DND-41 (cell line): ENCODE data around the gene ZSCAN2.

ENCODE experiments used
- ATAC-seq: fragments of 200-7000 bp; cut with Tn5 transposase; 3 replicates; pipeline ENCODE4 v1.9.1; 2021; ENCODE audit warnings: low read depth; ENCODE audit not compliant: insufficient read depth
- DNase-seq: peaks from one replicate; pipeline ENCODE4 v3.0.0-alpha.2; 2020
- H2AFZ ChIP-seq: 2 replicates; pipeline ENCODE4 v1.6.0; 2012; ENCODE audit warnings: low read depth, low read length
- H3K27ac ChIP-seq: 2 replicates; pipeline ENCODE4 v1.5.1; 2012; ENCODE audit warnings: low read length, inconsistent platforms
- H3K27me3 ChIP-seq: fragments of 200-600 bp; sonication (generic); 2 replicates; pipeline ENCODE4 v1.6.0; 2012; ENCODE audit warnings: low read length, mild to moderate bottlenecking, inconsistent platforms; ENCODE audit not compliant: insufficient read depth, poor library complexity
- H3K36me3 ChIP-seq: 2 replicates; pipeline ENCODE4 v1.5.1; 2012; ENCODE audit warnings: low read length, inconsistent platforms; ENCODE audit not compliant: insufficient read depth
- H3K4me1 ChIP-seq: 2 replicates; pipeline ENCODE4 v1.5.1; 2012; ENCODE audit warnings: mild to moderate bottlenecking, low read length; ENCODE audit not compliant: insufficient read depth
- H3K4me2 ChIP-seq: 2 replicates; pipeline ENCODE4 v1.6.0; 2012; ENCODE audit warnings: mild to moderate bottlenecking, moderate library complexity, low read length, inconsistent platforms; ENCODE audit not compliant: insufficient read depth
- H3K4me3 ChIP-seq, 2 experiments: fragments of 200-600 bp in 1 of 2; shearing (Covaris generic) in 1 of 2; 2 replicates each; pipeline ENCODE4 v1.5.1; 2012 to 2016; ENCODE audit warnings: inconsistent platforms in 2 of 2, low read length in 2 of 2, mild to moderate bottlenecking in 2 of 2, low read depth in 1 of 2, moderate library complexity in 1 of 2
- H3K79me2 ChIP-seq: 2 replicates; pipeline ENCODE4 v1.6.0; 2012; ENCODE audit warnings: low read length, inconsistent platforms; ENCODE audit not compliant: insufficient read depth
- H3K9ac ChIP-seq: 2 replicates; pipeline ENCODE4 v1.6.0; 2012; ENCODE audit warnings: low read depth, mild to moderate bottlenecking, inconsistent platforms, low read length, moderate library complexity
- H3K9me3 ChIP-seq: 2 replicates; pipeline ENCODE4 v1.5.1; 2012; ENCODE audit warnings: low read length, moderate library complexity, mild to moderate bottlenecking, inconsistent platforms; ENCODE audit not compliant: insufficient read depth, severe bottlenecking
- H4K20me1 ChIP-seq: 2 replicates; pipeline ENCODE4 v1.6.0; 2012; ENCODE audit warnings: low read length; ENCODE audit not compliant: insufficient read depth
- EZH2 ChIP-seq: IDR thresholded peaks from 3 replicates; pipeline ENCODE4 v1.6.1; 2012; ENCODE audit warnings: borderline replicate concordance, low read depth, mild to moderate bottlenecking, moderate library complexity, low read length, inconsistent platforms; ENCODE audit not compliant: severe bottlenecking
- TF ChIP-seq, protein P1 (sequence below): IDR thresholded peaks from 2 replicates; pipeline ENCODE4 v1.5.1; 2012; ENCODE audit warnings: borderline replicate concordance, low read length, moderate library complexity, mild to moderate bottlenecking; ENCODE audit not compliant: poor library complexity, severe bottlenecking; ENCODE audit errors: extremely low read depth

ZSCAN2 gene

DNA sequence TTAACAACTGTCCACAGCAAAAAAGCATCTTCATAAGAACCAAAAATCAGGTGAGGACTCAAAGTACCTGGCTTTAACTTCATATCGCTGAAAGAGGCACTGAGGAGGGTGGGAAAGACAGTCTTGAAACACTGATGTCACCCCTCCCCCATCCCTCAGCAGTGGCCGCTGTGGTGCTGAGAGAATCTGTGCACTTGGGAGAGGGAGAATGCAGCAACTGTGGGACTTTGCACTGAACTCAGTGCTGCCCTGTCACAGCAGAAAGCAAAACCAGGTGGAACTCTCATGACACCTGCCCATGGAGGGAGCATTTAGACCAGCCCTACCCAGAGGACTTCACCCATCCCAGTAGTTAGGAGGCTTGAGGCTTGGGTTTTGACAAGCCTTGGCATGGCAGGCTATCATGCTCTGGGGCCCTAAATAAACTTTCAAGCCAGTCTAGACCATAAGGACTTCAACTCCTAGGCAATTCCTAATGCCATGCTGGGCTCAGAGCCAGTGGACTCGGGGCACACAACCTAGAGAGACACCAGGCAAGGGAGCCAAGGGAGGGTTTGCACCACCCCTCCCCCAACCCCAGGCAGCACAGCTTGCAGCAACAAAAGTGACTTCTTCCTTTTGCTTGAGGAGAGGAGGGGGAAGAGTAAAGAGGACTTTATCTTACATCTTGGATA lies 6.1 kb upstream of the ZSCAN2 start:
- TF ChIP-seq, protein P1, sequence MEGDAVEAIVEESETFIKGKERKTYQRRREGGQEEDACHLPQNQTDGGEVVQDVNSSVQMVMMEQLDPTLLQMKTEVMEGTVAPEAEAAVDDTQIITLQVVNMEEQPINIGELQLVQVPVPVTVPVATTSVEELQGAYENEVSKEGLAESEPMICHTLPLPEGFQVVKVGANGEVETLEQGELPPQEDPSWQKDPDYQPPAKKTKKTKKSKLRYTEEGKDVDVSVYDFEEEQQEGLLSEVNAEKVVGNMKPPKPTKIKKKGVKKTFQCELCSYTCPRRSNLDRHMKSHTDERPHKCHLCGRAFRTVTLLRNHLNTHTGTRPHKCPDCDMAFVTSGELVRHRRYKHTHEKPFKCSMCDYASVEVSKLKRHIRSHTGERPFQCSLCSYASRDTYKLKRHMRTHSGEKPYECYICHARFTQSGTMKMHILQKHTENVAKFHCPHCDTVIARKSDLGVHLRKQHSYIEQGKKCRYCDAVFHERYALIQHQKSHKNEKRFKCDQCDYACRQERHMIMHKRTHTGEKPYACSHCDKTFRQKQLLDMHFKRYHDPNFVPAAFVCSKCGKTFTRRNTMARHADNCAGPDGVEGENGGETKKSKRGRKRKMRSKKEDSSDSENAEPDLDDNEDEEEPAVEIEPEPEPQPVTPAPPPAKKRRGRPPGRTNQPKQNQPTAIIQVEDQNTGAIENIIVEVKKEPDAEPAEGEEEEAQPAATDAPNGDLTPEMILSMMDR = no peak
- TF ChIP-seq EZH2 = no peak
- no peaks in the 10 kb centered on the region for H3K36me3 ChIP-seq
- no peak overlapping the region for H3K27ac ChIP-seq
- H4K20me1 ChIP-seq = no peaks in the 10 kb centered on the region
- no peak for ATAC-seq
- H3K9me3 ChIP-seq = no peaks in the 10 kb centered on the region
- H3K4me3 ChIP-seq = no peak overlapping the region
- peaks cover 32% of the 10 kb centered on the region for H3K4me1 ChIP-seq
- peak; percentile 10 for DNase-seq
- no peaks in the 10 kb centered on the region for H3K79me2 ChIP-seq
- H3K27me3 ChIP-seq = no peaks in the 10 kb centered on the region
- H3K9ac ChIP-seq = no peak overlapping the region
- H3K4me2 ChIP-seq = no peak overlapping the region
- no peak overlapping the region for H2AFZ ChIP-seq

GRCh38 chr15:84595660-84596059 lies 5.1 kb upstream of the ZSCAN2 start:
- Histone ChIP-seq H3K9me3 (no peaks in the 10 kb centered on the region), H3K9ac (no peak overlapping the region), H3K79me2 (no peaks in the 10 kb centered on the region), H3K4me2 (no peak overlapping the region), H3K4me3 (no peak overlapping the region), H4K20me1 (no peaks in the 10 kb centered on the region), H3K4me1 (peaks cover 41% of the 10 kb centered on the region), H3K27me3 (no peaks in the 10 kb centered on the region), H3K36me3 (no peaks in the 10 kb centered on the region), H3K27ac (no peak overlapping the region), H2AFZ (no peak overlapping the region)
- ATAC-seq (no peak), DNase-seq (no peak)
- TF ChIP-seq EZH2 = no peak
- TF ChIP-seq, protein P1 = no peak

GRCh38 chr15:84597296-84597695 lies 3.5 kb upstream of the ZSCAN2 start:
- H3K4me3 ChIP-seq = no peak overlapping the region
- no peak overlapping the region for H2AFZ ChIP-seq
- ATAC-seq (no peak), DNase-seq (no peak)
- H3K27me3 ChIP-seq = no peaks in the 10 kb centered on the region
- TF ChIP-seq, protein P1 = no peak
- no peak for TF ChIP-seq EZH2
- peaks cover 3% of the 10 kb centered on the region; the same call in 1 of the 2 replicates for H4K20me1 ChIP-seq
- no peak overlapping the region for H3K27ac ChIP-seq
- no peaks in the 10 kb centered on the region for H3K9me3 ChIP-seq
- H3K79me2 ChIP-seq = peaks cover 14% of the 10 kb centered on the region
- no peak overlapping the region for H3K9ac ChIP-seq
- H3K4me1 ChIP-seq = peaks cover 52% of the 10 kb centered on the region
- no peak overlapping the region for H3K4me2 ChIP-seq
- no peaks in the 10 kb centered on the region for H3K36me3 ChIP-seq
